Large intestine (tissue), 12 donors: ENCODE results near the gene UGDH. TPM values are rescaled to one million over a fixed set of nuclear protein-coding genes. Genes with fewer than 3 reads are reported as not detected.

Experiments used
- DNase-seq, 2 donors: peaks; one replicate each; pipeline versions ENCODE4 v3.0.0 to v3.0.0-alpha.2; 2013
- H3K27ac ChIP-seq: one replicate; pipeline ENCODE4 v1.5.1; 2013; ENCODE audit warnings: low read length
- H3K27me3 ChIP-seq: 2 replicates; pipeline ENCODE4 v1.6.1; 2013; ENCODE audit warnings: low read length; ENCODE audit not compliant: control insufficient read depth, insufficient read depth
- H3K36me3 ChIP-seq: 2 replicates; pipeline ENCODE4 v1.6.1; 2013; ENCODE audit warnings: low read length; ENCODE audit not compliant: control insufficient read depth, insufficient read depth
- H3K4me1 ChIP-seq: one replicate; pipeline ENCODE4 v1.6.1; 2013; ENCODE audit warnings: low read length; ENCODE audit not compliant: control insufficient read depth, insufficient read depth
- H3K4me3 ChIP-seq: one replicate; pipeline ENCODE4 v1.5.1; 2013; ENCODE audit warnings: low read length
- H3K9me3 ChIP-seq: one replicate; pipeline ENCODE4 v1.6.1; 2013; ENCODE audit warnings: mild to moderate bottlenecking, low read depth, low read length, moderate library complexity; ENCODE audit not compliant: control insufficient read depth
- WGBS: methylation state at CpG from one replicate; pipeline ENCODE4 v1.1.5; 2013; ENCODE audit warnings: low lambda C conversion rate; ENCODE audit not compliant: insufficient coverage; 5-methylcytosine and 5-hydroxymethylcytosine counted together
- long read RNA-seq, 11 donors: transcript quantifications; one replicate each; lab custom pipeline, GENCODE V29; 2026
- polyA plus RNA-seq: library from polyadenylated mRNA; unstranded; fragments of 120-200 nt; gene quantifications from one replicate; pipeline ENCODE4 v1.2.1, GENCODE V29; 2013

Gene UGDH
- polyA plus RNA-seq, result 64.2 TPM
- long read RNA-seq, donor 1, transcript UGDH-201 (12 exons, 3,216 nt), result major isoform, 6 of 94 reads
- long read RNA-seq, donor 1, partial matches to known transcripts, result 87 of 94 reads
- long read RNA-seq, donor 1, other reads (novel, unspliced or antisense), result 0 of 94 reads
- long read RNA-seq, donor 2, transcript UGDH-201 (12 exons, 3,216 nt), result major isoform, 15 of 20 reads
- long read RNA-seq, donor 2, partial matches to known transcripts, result 5 of 20 reads
- long read RNA-seq, donor 2, other reads (novel, unspliced or antisense), result 0 of 20 reads
- long read RNA-seq, donor 3, transcript UGDH-201 (12 exons, 3,216 nt), result major isoform, 15 of 214 reads
- long read RNA-seq, donor 3, partial matches to known transcripts, result 186 of 214 reads
- long read RNA-seq, donor 3, other reads (novel, unspliced or antisense), result 12 of 214 reads
- long read RNA-seq, donor 4, partial matches to known transcripts, result 0 of 2 reads
- long read RNA-seq, donor 4, other reads (novel, unspliced or antisense), result 0 of 2 reads
- long read RNA-seq, donor 5, transcript UGDH-201 (12 exons, 3,216 nt), result major isoform, 6 of 6 reads
- long read RNA-seq, donor 5, partial matches to known transcripts, result 0 of 6 reads
- long read RNA-seq, donor 5, other reads (novel, unspliced or antisense), result 0 of 6 reads
- long read RNA-seq, donor 6, transcript UGDH-201 (12 exons, 3,216 nt), result major isoform, 12 of 13 reads
- long read RNA-seq, donor 6, partial matches to known transcripts, result 0 of 13 reads
- long read RNA-seq, donor 6, other reads (novel, unspliced or antisense), result 0 of 13 reads
- long read RNA-seq, donor 7, partial matches to known transcripts, result 39 of 43 reads
- long read RNA-seq, donor 7, other reads (novel, unspliced or antisense), result 0 of 43 reads
- long read RNA-seq, donor 8, transcript UGDH-201 (12 exons, 3,216 nt), result major isoform, 11 of 153 reads
- long read RNA-seq, donor 8, partial matches to known transcripts, result 141 of 153 reads
- long read RNA-seq, donor 8, other reads (novel, unspliced or antisense), result 0 of 153 reads
- long read RNA-seq, donor 9, transcript UGDH-201 (12 exons, 3,216 nt), result major isoform, 5 of 6 reads
- long read RNA-seq, donor 9, partial matches to known transcripts, result 0 of 6 reads
- long read RNA-seq, donor 9, other reads (novel, unspliced or antisense), result 0 of 6 reads
- long read RNA-seq, donor 10, transcript UGDH-201 (12 exons, 3,216 nt), result major isoform, 12 of 12 reads
- long read RNA-seq, donor 10, partial matches to known transcripts, result 0 of 12 reads
- long read RNA-seq, donor 10, other reads (novel, unspliced or antisense), result 0 of 12 reads
- long read RNA-seq, donor 11, transcript UGDH-201 (12 exons, 3,216 nt), result major isoform, 18 of 18 reads
- long read RNA-seq, donor 11, partial matches to known transcripts, result 0 of 18 reads
- long read RNA-seq, donor 11, other reads (novel, unspliced or antisense), result 0 of 18 reads

GRCh38 chr4:39527296-39528060, at the start of gene UGDH:
UGDH (minus strand) TSS chr4:39527439; CDS start chr4:39521512, 5,927 bp downstream.
- DNase-seq, result peak; percentile 98 to 100
- Histone ChIP-seq H3K36me3 (peaks cover 10% of the 10 kb centered on the region), H3K27ac (peak within 1 kb of the TSS; percentile 98), H3K4me3 (peak within 1 kb of the TSS; percentile 100), H3K27me3 (no peaks in the 10 kb centered on the region), H3K9me3 (peaks cover 9% of the 10 kb centered on the region), H3K4me1 (peaks cover 15% of the 10 kb centered on the region)
- WGBS, result no CpG with 5 or more reads among the region's 73 CpGs

- 80% methylated on average over 1 of the region's 5 CpGs for WGBS
- Histone ChIP-seq H3K36me3 (peaks cover 3% of the 10 kb centered on the region), H3K4me1 (no peaks in the 10 kb centered on the region), H3K9me3 (no peaks in the 10 kb centered on the region), H3K4me3 (no peak overlapping the region), H3K27ac (no peak overlapping the region), H3K27me3 (no peaks in the 10 kb centered on the region)
- DNase-seq, result no peak
Measured at GRCh38 chr4:39574946-39575345, 47.7 kb upstream of the UGDH start.

- no peak for DNase-seq
- peaks cover 2% of the 10 kb centered on the region for H3K4me1 ChIP-seq
- H3K27ac ChIP-seq, result no peak overlapping the region
- no peak overlapping the region for H3K4me3 ChIP-seq
- H3K27me3 ChIP-seq, result no peaks in the 10 kb centered on the region
- peaks cover 3% of the 10 kb centered on the region for H3K36me3 ChIP-seq
- 100% methylated on average over 1 of the region's 6 CpGs for WGBS
- H3K9me3 ChIP-seq, result no peaks in the 10 kb centered on the region
Measured at GRCh38 chr4:39571504-39571903, 44.3 kb upstream of the UGDH start.

- WGBS, result no CpG with 5 or more reads among the region's 4 CpGs
Measured at GRCh38 chr4:39571054-39571453, 43.8 kb upstream of the UGDH start.

DNA sequence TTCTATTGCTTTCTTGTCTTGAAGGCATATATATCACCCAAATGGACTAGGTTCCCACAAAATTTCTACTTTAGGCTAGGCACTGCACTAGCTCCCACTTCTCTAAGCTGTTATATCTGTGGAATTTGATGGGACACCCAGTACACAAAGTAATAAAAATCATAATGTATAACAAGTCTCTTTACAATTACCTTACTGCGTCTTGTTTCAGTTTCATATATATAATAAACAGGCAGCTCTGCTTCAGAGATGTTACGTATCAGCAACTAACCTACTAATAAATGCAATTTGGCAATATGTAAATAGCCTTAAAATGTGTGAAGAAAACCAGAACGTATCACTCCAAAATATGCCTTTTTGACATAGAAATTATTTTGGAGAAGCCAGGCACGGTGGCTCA, 42.0 kb upstream of the UGDH start:
- no peak overlapping the region for H3K4me3 ChIP-seq
- WGBS, result 73% methylated on average over 2 of the region's 4 CpGs

More at GRCh38 chr4:39571054-39571453, 43.8 kb upstream of the UGDH start:
- Histone ChIP-seq H3K36me3 (peaks cover 3% of the 10 kb centered on the region), H3K9me3 (no peaks in the 10 kb centered on the region), H3K27me3 (no peaks in the 10 kb centered on the region), H3K4me1 (peaks cover 2% of the 10 kb centered on the region), H3K27ac (no peak overlapping the region), H3K4me3 (no peak overlapping the region)
- DNase-seq, result no peak

GRCh38 chr4:39568805-39569204, 41.6 kb upstream of the UGDH start:
- no peak overlapping the region for H3K4me3 ChIP-seq
- no peaks in the 10 kb centered on the region for H3K27me3 ChIP-seq
- no peak overlapping the region for H3K27ac ChIP-seq
- peaks cover 2% of the 10 kb centered on the region for H3K4me1 ChIP-seq
- H3K9me3 ChIP-seq, result no peaks in the 10 kb centered on the region
- peak; percentile 7 to 45 for DNase-seq
- WGBS, result no CpG with 5 or more reads among the region's 3 CpGs
- peaks cover 3% of the 10 kb centered on the region for H3K36me3 ChIP-seq

More for the DNA sequence above, 42.0 kb upstream of the UGDH start:
- H3K27me3 ChIP-seq, result no peaks in the 10 kb centered on the region
- DNase-seq, result no peak
- H3K4me1 ChIP-seq, result peaks cover 2% of the 10 kb centered on the region
- no peak overlapping the region for H3K27ac ChIP-seq
- H3K36me3 ChIP-seq, result peaks cover 3% of the 10 kb centered on the region
- no peaks in the 10 kb centered on the region for H3K9me3 ChIP-seq

GRCh38 chr4:39565878-39566600, 38.8 kb upstream of the UGDH start:
- Histone ChIP-seq H3K27ac (no peak overlapping the region), H3K27me3 (no peaks in the 10 kb centered on the region), H3K9me3 (no peaks in the 10 kb centered on the region), H3K36me3 (peaks cover under 1% of the 10 kb centered on the region), H3K4me3 (no peak overlapping the region), H3K4me1 (peaks cover 2% of the 10 kb centered on the region)
- DNase-seq, result no peak
- 100% methylated on average over 1 of the region's 6 CpGs for WGBS

DNA sequence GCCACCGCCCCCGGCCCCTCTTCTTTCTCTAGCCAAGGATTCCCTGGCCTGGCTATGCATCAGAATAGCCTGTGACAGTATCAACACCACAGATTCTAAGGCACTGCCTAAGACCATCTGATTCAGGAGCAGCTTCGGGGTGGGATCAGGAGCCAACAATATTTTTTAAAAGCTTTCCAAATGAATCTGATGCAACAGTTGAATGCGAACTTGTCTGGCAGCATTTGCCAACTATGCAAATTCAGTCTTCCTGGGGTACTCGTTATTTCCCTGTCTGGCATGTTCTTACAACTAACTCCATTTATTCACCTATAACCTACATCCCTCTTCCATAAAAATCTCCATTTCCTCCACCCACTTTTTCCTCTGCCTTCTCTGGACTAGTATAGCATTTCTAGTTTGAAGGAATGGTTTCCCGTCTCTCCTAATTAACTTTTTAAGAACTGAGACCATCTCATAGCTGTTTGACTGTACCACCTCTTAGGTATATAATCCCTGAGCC, 36.2 kb upstream of the UGDH start:
- Histone ChIP-seq H3K9me3 (no peaks in the 10 kb centered on the region), H3K4me3 (no peak overlapping the region), H3K27ac (no peak overlapping the region), H3K4me1 (peaks cover 8% of the 10 kb centered on the region), H3K27me3 (no peaks in the 10 kb centered on the region), H3K36me3 (no peaks in the 10 kb centered on the region)
- WGBS, result 100% methylated on average over 2 of the region's 6 CpGs
- no peak for DNase-seq

DNA sequence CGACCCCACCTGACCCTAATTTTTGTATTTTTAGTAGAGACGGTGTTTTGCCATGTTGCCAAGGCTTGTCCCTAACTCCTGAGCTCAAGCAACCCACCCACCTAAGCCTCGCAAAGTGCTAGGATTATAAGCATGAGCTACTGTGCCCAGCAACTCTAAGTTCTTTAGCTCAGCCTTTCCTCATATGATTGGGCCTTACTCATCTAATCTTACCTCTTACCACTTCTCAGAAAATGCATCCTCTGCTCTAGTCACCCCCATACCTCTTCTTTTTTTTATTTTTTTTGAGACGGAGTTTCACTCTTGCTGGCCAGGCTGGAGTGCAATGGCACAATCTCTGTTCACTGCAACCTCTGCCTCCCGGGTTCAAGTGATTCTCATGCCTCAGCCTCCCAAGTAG, 35.6 kb upstream of the UGDH start:
- H3K9me3 ChIP-seq, result no peaks in the 10 kb centered on the region
- H3K36me3 ChIP-seq, result no peaks in the 10 kb centered on the region
- H3K4me1 ChIP-seq, result peaks cover 13% of the 10 kb centered on the region
- H3K27me3 ChIP-seq, result no peaks in the 10 kb centered on the region
- no peak for DNase-seq
- WGBS, result 100% methylated on average over 1 of the region's 5 CpGs
- H3K27ac ChIP-seq, result no peak overlapping the region
- H3K4me3 ChIP-seq, result no peak overlapping the region
